Medulla oblongata (tissue), 1 donor: Measurements from ENCODE around the gene ZNF431.
"Not testable (repeated sequence)": the region's sequence is repeated elsewhere in the genome, so short reads cannot be mapped to it uniquely, and the experiment has no call there.

Source experiments
- DNase-seq: peaks from one replicate; pipeline ENCODE4 v3.0.0-alpha.2; 2015; ENCODE audit errors: extremely low spot score

Gene ZNF431

GRCh38 chr19:21141787-21142464 lies at the start of gene ZNF431:
ZNF431 (plus strand) TSS chr19:21142040; CDS start chr19:21142184, 144 bp downstream.
- DNase-seq, result peak; percentile 99

DNA sequence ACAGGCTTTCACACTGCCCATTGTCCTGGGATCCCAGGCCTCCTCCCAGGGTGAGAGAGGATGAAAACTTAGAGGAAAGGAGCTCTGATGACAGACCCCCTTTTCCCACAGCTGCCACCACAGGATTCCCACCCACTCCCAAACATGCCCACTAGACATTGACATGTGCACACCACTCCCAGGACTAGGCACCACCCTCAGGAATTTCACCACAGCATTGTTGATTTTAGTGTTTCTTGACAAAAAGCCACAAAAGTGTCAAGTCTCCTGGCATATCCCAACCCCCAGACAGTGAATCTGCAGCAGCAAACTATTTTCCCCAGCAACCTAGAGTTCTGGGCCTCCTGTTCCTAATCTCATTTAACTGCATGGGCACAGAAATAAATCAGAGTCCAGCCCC lies 49.7 kb upstream of the ZNF431 start:
- no peak for DNase-seq

GRCh38 chr19:21094347-21095025 lies 47.4 kb upstream of the ZNF431 start:
- no peak for DNase-seq

GRCh38 chr19:21098291-21098690 lies 43.5 kb upstream of the ZNF431 start:
- no peak for DNase-seq

DNA sequence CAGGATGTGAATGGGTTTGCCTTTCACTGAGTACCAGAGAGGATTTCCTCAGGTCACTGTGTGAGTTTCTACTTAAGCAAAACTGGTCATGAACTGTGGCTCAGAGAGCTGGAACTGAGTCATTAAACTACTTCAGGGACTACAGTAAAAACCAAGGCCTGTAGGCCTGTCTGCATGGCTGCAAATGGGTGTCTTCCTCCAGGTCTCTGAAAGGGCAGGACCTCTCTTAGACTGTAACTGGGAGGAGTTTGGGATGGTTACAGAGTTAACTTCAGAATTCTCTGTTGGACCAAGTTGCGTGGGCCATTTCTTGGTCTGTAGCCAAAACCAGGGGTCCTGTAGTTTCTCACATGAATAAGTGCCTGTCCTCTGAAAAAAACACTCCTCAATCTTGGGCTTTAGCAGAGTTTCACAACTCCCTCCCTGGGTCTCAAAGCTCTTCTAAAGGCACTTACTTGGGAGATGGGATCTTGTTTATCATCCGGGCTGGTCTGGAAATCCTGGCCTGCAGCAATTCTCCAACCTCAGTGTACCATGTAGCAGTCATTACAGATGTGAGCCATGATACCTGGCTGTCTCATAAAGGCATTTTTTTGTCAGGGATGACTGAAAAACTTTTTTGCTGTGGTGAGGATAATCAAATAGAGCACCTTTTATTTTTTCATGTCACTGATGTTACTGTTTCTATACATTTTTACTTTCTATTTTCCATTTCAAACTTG lies 40.2 kb upstream of the ZNF431 start:
- DNase-seq, result no peak

- no peak for DNase-seq
Measured at GRCh38 chr19:21109116-21109515, 32.7 kb upstream of the ZNF431 start.

DNA sequence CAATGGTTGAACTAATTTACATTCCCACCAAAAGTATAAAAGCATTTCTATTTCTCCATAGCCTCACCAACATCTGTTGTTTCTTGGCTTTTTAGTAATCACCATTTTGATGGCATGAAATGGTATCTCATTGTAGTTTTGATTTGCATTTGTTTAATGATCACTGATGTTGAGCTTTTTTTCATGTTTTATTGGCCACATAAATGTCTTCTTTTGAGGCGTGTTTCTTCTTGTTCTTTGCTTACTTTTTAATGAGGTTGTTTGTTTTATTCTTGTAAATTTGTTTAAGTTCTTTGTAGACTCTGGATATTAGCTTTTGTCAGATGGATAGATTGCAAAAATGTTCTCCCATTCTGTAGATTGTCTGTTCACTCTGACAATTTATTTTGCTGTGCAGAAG lies 31.7 kb upstream of the ZNF431 start:
- DNase-seq, result no peak

DNA sequence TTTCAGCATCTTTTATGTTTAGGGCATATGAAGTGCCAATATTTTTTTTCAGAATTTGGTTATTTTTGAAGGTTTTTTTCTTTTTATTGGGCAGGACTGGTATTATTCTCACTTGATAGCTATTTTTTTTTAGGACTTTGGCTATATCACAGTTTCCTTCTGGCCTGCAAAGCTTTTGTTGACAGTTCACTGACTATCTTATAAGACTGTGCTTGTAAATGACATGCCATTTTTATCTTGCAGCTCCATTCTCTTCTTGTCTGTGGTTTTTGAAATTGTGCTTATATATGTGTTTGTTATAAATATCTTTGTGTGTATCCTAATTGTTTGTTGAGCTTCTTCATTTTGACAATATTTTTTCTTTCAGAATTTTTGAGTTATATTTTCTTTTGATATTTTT lies 26.4 kb upstream of the ZNF431 start:
- no peak for DNase-seq

DNA sequence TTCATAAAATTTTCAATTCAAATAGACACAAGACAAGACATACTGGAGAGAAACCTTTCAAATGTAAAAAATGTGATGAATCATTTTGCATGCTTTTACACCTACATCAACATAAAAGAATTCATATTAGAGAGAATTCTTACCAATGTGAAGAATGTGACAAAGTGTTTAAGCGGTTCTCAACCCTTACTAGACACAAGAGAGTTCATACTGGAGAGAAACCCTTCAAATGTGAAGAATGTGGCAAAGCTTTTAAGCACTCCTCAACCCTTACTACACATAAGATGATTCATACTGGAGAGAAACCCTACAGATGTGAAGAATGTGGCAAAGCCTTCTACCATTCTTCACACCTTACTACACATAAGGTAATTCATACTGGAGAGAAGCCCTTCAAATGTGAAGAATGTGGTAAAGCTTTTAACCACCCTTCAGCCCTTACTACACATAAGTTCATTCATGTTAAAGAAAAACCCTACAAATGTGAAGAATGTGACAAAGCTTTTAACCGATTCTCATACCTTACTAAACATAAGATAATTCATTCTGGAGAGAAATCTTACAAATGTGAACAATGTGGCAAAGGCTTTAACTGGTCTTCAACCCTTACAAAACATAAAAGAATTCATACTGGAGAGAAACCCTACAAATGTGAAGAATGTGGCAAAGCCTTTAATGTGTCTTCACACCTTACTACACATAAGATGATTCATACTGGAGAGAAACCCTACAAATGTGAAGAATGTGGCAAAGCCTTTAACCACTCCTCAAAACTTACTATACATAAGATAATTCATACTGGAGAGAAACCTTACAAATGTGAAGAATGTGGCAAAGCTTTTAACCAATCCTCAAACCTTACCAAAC lies 24.6 kb upstream of the ZNF431 start:
- no peak for DNase-seq

DNA sequence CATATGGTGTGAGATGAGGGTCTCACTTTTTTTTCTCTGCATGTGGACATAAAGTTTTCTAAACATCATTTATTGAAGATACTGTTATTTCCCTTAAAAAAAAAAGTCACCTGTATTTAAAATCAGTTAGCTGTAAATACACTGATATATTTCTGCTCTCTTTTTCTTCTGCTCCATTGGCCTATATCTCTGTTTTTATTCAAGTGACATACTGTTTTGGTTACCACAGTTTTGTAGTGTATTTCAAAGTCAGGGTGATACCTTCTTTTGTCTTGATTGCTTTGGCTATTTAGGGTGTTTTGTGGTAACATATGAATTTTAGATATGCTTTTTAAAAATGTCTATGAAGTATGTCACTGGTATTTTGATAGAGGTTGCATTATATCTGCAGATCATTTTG lies 15.8 kb upstream of the ZNF431 start:
- no peak for DNase-seq

GRCh38 chr19:21127001-21127400 lies 14.8 kb upstream of the ZNF431 start:
- DNase-seq, result no peak

- no peak for DNase-seq
Measured at GRCh38 chr19:21127898-21128297, 13.9 kb upstream of the ZNF431 start.

GRCh38 chr19:21128901-21129698 lies 12.7 kb upstream of the ZNF431 start:
- DNase-seq, result no peak

DNA sequence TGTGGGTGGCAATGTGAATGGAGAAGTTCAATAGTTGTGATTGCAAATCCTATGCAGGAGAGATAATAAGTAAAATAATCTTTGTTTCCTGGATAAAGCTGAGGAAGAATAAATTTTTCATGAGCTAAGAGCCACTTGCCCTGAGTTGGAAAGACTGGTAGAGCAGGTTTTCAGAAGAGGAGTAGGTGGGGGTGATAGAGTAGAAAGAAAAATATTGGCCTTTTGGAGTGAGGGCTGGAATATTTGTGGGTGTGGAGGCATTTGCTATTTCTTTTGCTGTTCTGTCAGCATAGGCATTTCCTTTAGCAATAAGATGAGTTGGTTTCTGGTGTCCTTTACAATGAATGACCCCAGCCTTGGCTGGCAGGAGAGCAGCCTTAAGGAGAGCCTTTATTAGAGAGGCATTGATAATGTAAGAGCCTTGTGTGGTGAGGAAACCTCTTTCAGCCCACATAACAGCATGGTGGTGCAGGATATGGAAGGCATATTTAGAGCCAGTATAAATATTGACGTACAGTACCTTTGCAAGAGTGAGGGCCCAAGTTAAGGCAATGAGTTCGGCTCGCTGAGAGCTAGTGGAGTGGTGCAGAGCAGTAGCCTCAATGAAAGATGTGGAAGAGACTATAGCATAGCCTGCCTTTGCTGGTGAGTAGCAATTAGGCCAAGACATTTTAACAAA lies 11.6 kb upstream of the ZNF431 start:
- no peak for DNase-seq

GRCh38 chr19:21133633-21134032 lies 8.2 kb upstream of the ZNF431 start:
- DNase-seq, result no peak

- DNase-seq, result no peak
Measured at GRCh38 chr19:21134934-21135366, 6.9 kb upstream of the ZNF431 start.

DNA sequence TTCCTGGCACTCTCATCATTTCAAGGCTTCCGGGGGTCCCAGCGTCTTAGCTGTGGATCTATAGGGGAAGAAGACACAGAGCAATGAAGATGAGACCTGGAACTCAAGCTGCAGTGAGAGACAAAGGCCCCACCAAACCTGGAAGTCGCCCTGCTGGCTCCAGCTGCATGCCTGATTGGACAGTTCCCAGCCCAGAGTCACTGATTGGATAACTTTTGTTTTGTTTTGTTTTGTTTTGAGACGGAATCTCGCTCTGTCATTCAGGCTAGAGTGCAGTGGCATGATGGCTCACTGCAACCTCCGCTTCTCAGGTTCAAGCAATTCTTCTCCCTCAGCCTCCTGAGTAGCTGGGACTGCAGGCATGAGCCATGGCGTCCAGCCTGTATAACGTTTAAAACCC lies 6.4 kb upstream of the ZNF431 start:
- no peak for DNase-seq

DNA sequence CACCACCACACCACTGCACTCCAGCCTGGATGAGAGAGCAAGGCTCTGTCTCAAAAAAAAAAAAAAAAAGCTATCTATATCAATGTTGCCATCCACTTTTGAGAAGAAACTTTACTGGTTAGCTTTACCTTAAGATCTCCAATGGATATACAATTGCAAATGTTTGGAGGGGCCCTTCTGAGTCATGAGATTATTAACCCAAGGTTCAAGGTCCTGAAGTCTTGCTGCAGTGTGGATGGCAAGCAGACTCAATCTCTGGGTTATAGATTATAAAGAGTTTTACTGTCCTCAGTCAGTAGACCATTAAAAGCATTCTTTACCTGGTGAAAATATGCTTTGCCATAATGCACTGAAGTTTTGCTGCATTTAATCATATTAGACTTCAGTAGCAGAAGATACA lies 3.7 kb upstream of the ZNF431 start:
- DNase-seq, result no peak

DNA sequence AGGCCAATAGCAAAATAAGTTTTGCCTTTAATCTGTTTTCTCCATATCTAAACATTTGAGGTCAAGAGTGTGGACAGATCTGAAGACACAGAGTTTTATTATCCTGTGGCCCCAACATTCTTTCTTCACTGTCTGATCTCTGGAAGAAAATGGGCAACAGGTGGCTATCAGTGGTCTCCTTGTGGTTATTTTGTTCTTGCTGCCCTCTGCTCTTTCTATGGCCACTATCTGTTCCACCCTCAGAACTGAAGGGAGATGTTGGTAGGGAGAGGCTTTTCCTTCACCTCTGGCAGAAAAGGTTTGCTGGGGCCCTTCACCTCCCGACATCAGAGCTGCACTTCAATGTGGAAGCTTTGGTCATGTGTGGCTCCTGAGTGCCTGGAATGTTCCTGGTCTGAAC lies 834 bp upstream of the ZNF431 start:
- not testable (repeated sequence) for DNase-seq

- DNase-seq, result no peak
Measured at GRCh38 chr19:21143428-21143827, 1.6 kb downstream of the ZNF431 start.

GRCh38 chr19:21143854-21144253 lies 2.0 kb downstream of the ZNF431 start:
- DNase-seq, result no peak
